ENCODE results near the gene SRPX. TPM values are rescaled to one million over a fixed set of nuclear protein-coding genes. Genes with fewer than 3 reads are reported as not detected.

The SRPX gene
- polyA plus RNA-seq, 1 of the 3 experiments (the other 2 are of a cell fraction), result 124 TPM

DNA sequence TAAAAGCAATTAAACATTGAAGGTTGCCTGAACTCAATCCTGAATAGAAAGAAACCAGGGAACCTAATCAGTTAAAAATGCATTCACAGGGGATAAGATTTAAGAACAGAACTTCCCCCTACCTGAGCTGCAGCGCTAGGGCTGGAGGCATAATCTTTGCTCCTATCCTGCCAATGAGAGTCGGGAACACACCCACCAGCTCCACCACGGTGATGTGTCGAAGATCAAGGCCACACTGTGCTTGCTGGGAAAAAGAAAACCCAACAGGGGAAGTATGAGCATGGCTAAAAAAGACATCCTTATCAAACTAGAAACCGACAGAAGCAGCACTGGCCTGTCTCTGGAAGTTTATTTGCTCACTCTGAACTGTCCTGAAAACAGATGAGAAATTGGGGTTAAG, 66.3 kb downstream of the SRPX start:
- Histone ChIP-seq H3K27me3 (ENCODE audit: insufficient read depth) (no peaks in the 10 kb centered on the region; the same call in 1 of the 2 replicates), H3K9me3 (no peaks in the 10 kb centered on the region), H3K4me2 (no peak overlapping the region), H3K4me1 (ENCODE audit: control insufficient read depth in 1 of 2, insufficient read depth in 2 of 2, low read depth in 1 of 2, low read length in 1 of 2) (no peaks in the 10 kb centered on the region), H3K27ac (ENCODE audit: low read depth in 2 of 2, low read length in 1 of 2) (no peak overlapping the region), H3K36me3 (replicated peaks in 1 of 2; ENCODE audit: control insufficient read depth in 1 of 2, insufficient read depth in 2 of 2, low read length in 1 of 2) (no peaks in the 10 kb centered on the region), H3F3A (replicated peaks; ENCODE audit: insufficient read depth) (no peaks in the 10 kb centered on the region), H3K79me2 (ENCODE audit: insufficient read depth) (no peaks in the 10 kb centered on the region), H2AFZ (ENCODE audit: low read depth) (no peak overlapping the region), H4K20me1 (ENCODE audit: insufficient read depth) (no peaks in the 10 kb centered on the region), H3K9ac (no peak overlapping the region), H3K4me3 (ENCODE audit: low read depth in 2 of 2, low read length in 1 of 2) (no peak overlapping the region), H3K9me2 (0 out of 2 replicates have a peak, but pooled peaks cover 3% of the 10 kb centered on the region)
- ChIA-PET POLR2A (no interaction called here), CTCF (no interaction called here)
- 34% methylated on average over 5 of the region's 5 CpGs for WGBS (ENCODE audit: low lambda C conversion rate)
- no peak for DNase-seq
- TF ChIP-seq FOXM1 (IDR thresholded peaks at IDR 0.05; ENCODE audit: low read depth), result no peak
- TF ChIP-seq FOXJ3 (CRISPR knock-in tag; IDR thresholded peaks at IDR 0.05), result no peak
- TF ChIP-seq RAD21 (IDR thresholded peaks at IDR 0.05; ENCODE audit: low read length), result no peak
- no peak for TF ChIP-seq RFX5 (IDR thresholded peaks at IDR 0.05; ENCODE audit: low read length)

DNA sequence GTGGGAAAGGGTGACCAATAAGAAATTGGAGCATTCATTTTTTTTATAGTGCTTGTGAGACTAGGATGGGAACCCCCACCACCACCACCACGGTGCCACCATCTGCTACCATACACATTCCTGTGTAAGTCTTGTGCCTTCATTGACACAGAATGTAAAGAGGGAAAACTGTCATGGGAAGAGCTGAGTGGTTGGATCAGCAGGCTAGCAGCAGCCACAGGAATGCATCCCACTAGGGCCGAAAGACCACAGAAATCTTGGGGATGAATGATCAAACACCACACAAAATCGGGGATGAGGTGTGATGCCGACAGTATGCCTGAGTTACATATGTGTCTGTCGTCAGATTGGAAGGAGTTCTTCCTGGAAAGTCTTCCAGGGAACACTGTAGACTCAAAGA, 69.2 kb downstream of the SRPX start:
- DNase-seq, result no peak
- WGBS (ENCODE audit: low lambda C conversion rate), result 37% methylated on average over 5 of the region's 5 CpGs
- Histone ChIP-seq H3K4me2 (no peak overlapping the region), H3K9ac (no peak overlapping the region), H3K27ac (ENCODE audit: low read depth in 2 of 2, low read length in 1 of 2) (no peak overlapping the region), H3K4me3 (ENCODE audit: low read depth in 2 of 2, low read length in 1 of 2) (no peak overlapping the region), H3F3A (replicated peaks; ENCODE audit: insufficient read depth) (no peaks in the 10 kb centered on the region), H2AFZ (ENCODE audit: low read depth) (no peak overlapping the region), H3K9me3 (no peaks in the 10 kb centered on the region), H3K27me3 (ENCODE audit: insufficient read depth) (no peaks in the 10 kb centered on the region; the same call in 1 of the 2 replicates), H3K79me2 (ENCODE audit: insufficient read depth) (no peaks in the 10 kb centered on the region), H3K36me3 (replicated peaks in 1 of 2; ENCODE audit: control insufficient read depth in 1 of 2, insufficient read depth in 2 of 2, low read length in 1 of 2) (no peaks in the 10 kb centered on the region), H3K9me2 (0 out of 2 replicates have a peak, but pooled peaks cover 3% of the 10 kb centered on the region), H3K4me1 (ENCODE audit: control insufficient read depth in 1 of 2, insufficient read depth in 2 of 2, low read depth in 1 of 2, low read length in 1 of 2) (no peaks in the 10 kb centered on the region), H4K20me1 (ENCODE audit: insufficient read depth) (no peaks in the 10 kb centered on the region)
- CTCF ChIA-PET, result no interaction called here
- POLR2A ChIA-PET, result no interaction called here
- TF ChIP-seq GABPA (IDR thresholded peaks at IDR 0.05; ENCODE audit: low read depth) (no peak), RCOR1 (IDR thresholded peaks at IDR 0.05; ENCODE audit: low read length) (no peak), NFIC (IDR thresholded peaks at IDR 0.05; ENCODE audit: borderline replicate concordance) (no peak), JUND (IDR thresholded peaks at IDR 0.05) (no peak), SIN3A (IDR thresholded peaks at IDR 0.05; ENCODE audit: borderline replicate concordance, low read depth, low read length) (no peak), FOXJ3 (CRISPR knock-in tag; IDR thresholded peaks at IDR 0.05) (no peak), GATA2 (CRISPR knock-in tag; IDR thresholded peaks at IDR 0.05) (no peak), MEF2A (IDR thresholded peaks at IDR 0.05; ENCODE audit: borderline replicate concordance, low read depth) (no peak), RXRA (IDR thresholded peaks at IDR 0.05; ENCODE audit: borderline replicate concordance, low read depth) (no peak), CHD2 (IDR thresholded peaks at IDR 0.05; ENCODE audit: low read length, partially characterized antibody) (no peak), TAF1 (IDR thresholded peaks at IDR 0.05; ENCODE audit: borderline replicate concordance, low read depth, low read length) (no peak), FOSL2 (IDR thresholded peaks at IDR 0.05; ENCODE audit: borderline replicate concordance, low read depth) (no peak), RFX5 (IDR thresholded peaks at IDR 0.05; ENCODE audit: low read length) (no peak), POLR2AphosphoS5 (IDR thresholded peaks at IDR 0.05; ENCODE audit: low read depth, low read length) (no peak), YY1 (IDR thresholded peaks at IDR 0.05; ENCODE audit: low read depth) (no peak)
- TF ChIP-seq, protein P1, sequence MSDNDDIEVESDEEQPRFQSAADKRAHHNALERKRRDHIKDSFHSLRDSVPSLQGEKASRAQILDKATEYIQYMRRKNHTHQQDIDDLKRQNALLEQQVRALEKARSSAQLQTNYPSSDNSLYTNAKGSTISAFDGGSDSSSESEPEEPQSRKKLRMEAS (IDR thresholded peaks at IDR 0.05; ENCODE audit: low read depth), result no peak
- TF ChIP-seq, protein P2, sequence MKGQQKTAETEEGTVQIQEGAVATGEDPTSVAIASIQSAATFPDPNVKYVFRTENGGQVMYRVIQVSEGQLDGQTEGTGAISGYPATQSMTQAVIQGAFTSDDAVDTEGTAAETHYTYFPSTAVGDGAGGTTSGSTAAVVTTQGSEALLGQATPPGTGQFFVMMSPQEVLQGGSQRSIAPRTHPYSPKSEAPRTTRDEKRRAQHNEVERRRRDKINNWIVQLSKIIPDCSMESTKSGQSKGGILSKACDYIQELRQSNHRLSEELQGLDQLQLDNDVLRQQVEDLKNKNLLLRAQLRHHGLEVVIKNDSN (IDR thresholded peaks at IDR 0.05; ENCODE audit: borderline replicate concordance, low read depth), result no peak
- TF ChIP-seq, protein P3, sequence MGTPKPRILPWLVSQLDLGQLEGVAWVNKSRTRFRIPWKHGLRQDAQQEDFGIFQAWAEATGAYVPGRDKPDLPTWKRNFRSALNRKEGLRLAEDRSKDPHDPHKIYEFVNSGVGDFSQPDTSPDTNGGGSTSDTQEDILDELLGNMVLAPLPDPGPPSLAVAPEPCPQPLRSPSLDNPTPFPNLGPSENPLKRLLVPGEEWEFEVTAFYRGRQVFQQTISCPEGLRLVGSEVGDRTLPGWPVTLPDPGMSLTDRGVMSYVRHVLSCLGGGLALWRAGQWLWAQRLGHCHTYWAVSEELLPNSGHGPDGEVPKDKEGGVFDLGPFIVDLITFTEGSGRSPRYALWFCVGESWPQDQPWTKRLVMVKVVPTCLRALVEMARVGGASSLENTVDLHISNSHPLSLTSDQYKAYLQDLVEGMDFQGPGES (IDR thresholded peaks at IDR 0.05; ENCODE audit: low read depth, low read length), result no peak
- TF ChIP-seq, protein P4, sequence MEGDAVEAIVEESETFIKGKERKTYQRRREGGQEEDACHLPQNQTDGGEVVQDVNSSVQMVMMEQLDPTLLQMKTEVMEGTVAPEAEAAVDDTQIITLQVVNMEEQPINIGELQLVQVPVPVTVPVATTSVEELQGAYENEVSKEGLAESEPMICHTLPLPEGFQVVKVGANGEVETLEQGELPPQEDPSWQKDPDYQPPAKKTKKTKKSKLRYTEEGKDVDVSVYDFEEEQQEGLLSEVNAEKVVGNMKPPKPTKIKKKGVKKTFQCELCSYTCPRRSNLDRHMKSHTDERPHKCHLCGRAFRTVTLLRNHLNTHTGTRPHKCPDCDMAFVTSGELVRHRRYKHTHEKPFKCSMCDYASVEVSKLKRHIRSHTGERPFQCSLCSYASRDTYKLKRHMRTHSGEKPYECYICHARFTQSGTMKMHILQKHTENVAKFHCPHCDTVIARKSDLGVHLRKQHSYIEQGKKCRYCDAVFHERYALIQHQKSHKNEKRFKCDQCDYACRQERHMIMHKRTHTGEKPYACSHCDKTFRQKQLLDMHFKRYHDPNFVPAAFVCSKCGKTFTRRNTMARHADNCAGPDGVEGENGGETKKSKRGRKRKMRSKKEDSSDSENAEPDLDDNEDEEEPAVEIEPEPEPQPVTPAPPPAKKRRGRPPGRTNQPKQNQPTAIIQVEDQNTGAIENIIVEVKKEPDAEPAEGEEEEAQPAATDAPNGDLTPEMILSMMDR (IDR thresholded peaks at IDR 0.05), result no peak
- TF ChIP-seq, protein P5, sequence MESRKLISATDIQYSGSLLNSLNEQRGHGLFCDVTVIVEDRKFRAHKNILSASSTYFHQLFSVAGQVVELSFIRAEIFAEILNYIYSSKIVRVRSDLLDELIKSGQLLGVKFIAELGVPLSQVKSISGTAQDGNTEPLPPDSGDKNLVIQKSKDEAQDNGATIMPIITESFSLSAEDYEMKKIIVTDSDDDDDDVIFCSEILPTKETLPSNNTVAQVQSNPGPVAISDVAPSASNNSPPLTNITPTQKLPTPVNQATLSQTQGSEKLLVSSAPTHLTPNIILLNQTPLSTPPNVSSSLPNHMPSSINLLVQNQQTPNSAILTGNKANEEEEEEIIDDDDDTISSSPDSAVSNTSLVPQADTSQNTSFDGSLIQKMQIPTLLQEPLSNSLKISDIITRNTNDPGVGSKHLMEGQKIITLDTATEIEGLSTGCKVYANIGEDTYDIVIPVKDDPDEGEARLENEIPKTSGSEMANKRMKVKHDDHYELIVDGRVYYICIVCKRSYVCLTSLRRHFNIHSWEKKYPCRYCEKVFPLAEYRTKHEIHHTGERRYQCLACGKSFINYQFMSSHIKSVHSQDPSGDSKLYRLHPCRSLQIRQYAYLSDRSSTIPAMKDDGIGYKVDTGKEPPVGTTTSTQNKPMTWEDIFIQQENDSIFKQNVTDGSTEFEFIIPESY (IDR thresholded peaks at IDR 0.05; ENCODE audit: borderline replicate concordance, low read depth), result no peak
